NCI-H2081 treated with DMSO at 0.1 percent for 48 hours (cell line): ENCODE measurements around the gene LRRC1.

Experiments
- DNase-seq: peaks from one replicate; lab custom pipeline; 2025; lab: John Stamatoyannopoulos, UW

Gene LRRC1

DNA sequence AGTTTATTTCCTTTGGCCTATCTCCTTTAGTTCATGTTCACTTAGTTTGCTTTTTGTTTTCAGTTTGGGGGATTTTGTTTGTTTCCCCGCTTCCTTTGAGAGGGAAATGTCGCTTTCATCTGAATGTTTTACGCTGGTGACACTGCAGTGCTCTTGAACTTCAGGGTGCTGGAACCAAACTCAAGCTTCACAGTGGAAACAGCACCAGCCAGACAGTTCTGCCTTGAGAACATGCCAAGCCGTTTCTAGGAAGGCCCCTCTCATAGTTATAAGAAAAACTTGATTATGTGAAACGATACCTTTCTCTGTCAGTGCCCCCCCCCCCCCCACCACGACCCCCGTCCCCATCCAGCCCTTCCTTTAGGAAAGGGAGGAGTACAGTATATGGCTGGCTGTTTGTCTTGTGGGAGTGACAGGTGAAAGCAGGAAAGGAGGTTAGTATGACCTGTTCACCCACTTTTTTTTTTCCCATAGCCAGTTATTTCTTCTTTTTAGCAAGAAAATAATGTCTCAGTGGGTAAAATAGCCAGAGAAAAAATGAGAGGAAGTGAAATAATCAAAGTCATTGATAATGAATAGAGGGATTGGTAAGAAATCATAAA lies 130.1 kb downstream of the LRRC1 start:
- DNase-seq, result no peak

DNA sequence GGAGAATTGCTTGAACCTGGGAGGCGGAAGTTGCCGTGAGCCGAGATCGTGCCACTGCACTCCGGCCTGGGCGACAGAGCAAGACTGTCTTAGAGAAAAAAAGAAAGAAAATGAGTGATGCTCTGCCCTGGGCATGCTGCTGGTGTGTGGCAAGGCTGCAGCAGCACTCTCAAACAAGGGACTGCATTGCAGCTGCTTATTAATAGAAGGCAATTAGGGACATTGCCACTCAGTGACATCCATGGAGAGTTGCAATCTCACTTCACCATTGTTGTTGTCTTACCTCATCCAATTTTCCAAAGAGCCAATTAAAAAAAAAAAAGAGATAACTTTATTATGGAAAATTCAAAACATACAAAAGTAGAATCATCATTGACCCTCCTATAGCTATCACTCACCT lies 131.1 kb downstream of the LRRC1 start:
- no peak for DNase-seq

DNA sequence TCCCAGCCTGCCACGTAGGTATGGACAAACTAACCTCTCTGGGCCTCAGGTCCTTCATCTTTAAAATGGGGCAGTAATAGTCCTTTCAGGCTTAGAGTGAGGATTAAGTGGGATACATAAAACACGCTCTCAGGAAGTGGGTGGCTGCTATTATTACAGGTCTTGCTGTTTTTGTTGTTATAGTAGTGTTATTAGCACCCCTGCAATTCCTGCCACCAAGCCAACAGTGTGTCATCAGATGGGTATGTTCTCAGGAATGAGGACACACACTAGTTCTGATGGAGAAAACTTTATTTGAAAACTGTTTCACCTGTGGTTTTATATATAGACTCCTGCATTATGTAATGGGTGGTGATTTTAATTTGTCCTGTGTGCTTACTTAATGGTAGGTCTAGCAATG lies 131.7 kb downstream of the LRRC1 start:
- no peak for DNase-seq

GRCh38 chr6:53928641-53929040 lies 133.8 kb downstream of the LRRC1 start:
- no peak for DNase-seq

DNA sequence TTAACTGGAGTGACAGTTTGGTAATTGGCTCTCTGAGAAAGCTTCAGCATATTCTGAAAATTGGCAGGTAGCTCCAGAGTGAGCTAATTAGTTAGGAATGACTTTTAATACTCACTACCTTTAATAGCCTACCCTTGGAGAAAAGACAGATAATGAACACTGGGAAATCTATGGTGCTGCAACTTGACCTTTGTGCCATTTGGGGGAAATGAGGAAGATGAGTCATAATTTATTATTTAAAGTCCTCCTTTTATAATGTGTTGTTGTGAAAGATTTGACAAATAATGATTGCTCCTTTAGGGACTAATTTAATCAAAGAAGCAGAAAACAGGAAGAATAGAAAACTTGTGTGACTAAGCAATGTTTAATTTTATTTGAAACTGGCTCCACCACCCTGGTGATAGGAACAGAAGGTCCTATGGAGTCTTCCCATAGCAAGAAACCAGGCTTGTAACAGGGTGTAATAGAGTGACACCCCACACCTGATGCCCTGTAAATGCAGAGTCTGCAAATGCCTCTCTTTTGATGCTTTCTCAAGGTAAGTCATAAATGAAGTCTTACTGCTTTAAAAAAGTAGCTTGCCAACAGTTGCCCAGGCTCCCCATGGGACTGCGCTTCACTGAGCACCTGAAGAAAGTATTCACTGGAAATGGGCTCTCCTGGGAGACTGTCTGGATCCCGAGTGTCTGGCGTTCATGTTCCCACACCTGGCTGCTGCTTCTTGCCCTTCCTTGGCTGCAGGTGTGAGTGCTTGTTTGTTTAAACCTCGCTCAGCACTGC lies 134.4 kb downstream of the LRRC1 start:
- no peak for DNase-seq

DNA sequence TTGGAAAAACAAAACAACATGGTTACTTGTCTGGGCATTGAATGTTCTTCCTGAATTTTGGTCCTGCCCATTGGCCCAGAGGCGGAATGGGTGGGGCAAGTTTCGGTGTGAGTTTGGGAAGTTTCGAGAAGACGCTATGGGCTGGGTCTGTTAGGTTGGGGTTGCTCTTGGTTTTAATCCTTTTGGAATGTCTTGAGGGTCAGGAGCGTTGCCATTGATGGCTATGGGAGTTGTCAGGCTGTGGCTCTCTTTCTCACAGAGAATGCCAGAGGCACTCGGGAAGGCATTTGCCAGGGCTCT lies 135.0 kb downstream of the LRRC1 start:
- no peak for DNase-seq

DNA sequence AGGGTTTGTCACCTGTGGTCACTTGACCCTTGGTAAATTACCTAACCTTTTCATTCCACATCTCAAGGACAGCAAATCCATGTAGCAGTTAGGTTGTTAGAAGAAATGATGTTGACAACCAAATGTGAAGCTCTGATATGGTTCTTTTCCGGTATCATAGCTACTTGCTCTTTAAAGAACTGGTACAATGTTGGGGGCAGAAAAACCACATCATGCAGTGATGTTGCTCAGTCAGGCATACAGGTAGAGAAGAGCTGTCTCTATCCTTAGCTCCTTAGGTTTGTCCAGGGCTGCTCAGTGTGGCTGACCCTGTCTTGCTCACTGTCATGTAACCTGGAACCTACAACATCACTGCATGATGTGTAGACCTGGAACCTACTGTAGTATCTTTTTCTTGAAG lies 135.5 kb downstream of the LRRC1 start:
- DNase-seq, result no peak

DNA sequence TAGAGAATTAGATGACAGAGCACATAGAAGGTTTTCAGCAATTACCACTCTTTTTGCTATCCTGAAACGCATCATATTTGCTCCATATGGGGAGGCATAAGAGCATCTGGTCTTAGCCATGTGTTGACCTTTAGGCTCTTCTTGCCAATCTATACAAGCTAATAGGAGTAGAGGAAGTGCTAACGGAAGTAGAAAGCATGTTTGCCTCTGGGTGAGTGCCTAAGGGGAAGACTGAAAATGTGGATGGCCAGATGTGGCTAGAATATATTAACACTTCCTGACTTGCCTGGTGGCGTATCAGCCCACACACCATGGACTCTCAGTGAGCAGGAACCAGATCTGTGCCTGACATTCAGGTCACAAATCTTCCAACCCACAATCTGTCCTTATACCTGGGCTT lies 136.3 kb downstream of the LRRC1 start:
- no peak for DNase-seq

GRCh38 chr6:53932516-53932915 lies 137.7 kb downstream of the LRRC1 start:
- no peak for DNase-seq

DNA sequence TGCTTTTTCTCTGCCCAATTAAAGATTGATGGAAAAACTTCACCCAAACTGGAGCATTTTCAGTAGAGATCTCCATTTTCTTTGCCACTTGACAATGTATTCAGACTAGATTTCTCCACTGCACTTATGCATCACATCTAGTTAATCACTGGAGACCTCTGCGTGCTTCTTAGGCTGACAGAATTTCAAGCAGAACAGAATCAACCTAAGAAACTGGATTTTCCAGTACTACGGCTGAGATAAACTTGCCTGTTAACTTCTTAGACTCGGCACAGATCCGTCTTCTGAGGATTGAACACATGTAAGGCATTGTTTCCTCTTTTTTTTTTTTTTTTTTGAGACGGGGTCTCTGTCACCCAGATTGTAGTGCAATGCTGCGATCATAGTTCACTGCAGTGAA lies 139.2 kb downstream of the LRRC1 start:
- DNase-seq, result no peak

DNA sequence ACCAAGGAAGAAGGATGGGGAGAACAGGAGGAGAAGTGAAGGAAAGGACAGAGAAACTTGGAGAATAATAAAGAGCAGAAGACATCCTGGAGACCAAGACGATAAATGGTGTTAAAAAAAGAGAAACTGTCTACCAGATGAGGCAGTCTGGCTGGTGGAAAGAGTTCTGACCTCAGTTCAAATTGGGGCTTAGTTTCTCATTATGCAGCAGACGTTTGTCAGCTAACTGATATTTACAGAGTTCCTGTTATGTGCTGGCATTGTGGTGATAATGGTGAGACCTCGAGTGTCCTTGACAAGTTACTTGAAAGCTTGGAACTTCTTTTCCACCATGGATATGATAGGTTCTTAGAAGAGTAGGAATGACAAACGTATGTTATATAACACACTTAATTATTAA lies 142.7 kb downstream of the LRRC1 start:
- no peak for DNase-seq

GRCh38 chr6:53938810-53939209 lies 144.0 kb downstream of the LRRC1 start:
- DNase-seq, result no peak

DNA sequence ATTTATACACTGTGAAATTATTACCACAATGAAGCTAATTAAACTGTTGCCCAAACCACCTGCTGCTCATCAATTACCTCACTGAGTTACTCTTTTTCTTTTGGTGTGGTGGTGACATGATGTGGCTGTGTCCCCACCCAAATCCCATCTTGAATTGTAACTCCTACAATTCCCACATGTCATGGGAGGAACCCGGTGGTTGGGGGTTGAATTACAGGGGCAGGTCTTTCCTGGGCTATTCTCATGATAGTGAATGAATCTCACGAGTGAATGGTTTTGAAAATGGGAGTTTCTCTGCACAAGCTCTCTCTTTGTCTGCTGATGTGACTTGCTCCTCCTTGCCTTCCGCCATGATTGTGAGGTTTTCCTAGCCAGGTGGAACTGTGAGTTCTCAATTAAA lies 145.0 kb downstream of the LRRC1 start:
- DNase-seq, result no peak

GRCh38 chr6:53943395-53943794 lies 148.6 kb downstream of the LRRC1 start:
- no peak for DNase-seq

DNA sequence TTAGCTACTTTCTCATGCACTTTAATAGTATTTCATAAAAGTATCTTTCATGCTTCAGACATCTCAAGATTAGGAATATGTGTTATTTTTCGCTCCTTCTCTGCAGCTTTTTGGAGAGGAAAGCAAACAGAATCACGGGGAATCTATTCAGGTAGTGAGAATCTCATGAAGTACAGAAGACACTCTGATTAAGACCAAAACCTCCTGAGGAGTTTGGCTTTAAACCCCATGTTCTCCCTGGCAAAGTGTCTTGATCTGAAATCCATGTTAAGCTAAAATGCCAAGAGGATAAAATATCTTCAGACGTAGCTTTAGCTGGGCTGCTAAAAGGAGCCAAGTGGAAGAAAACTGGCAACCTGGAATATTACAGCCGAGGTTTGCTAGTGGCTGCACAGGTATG lies 149.3 kb downstream of the LRRC1 start:
- no peak for DNase-seq

- DNase-seq, result no peak
Measured at GRCh38 chr6:53944543-53944942, 149.7 kb downstream of the LRRC1 start.

GRCh38 chr6:53945765-53946407 lies 151.1 kb downstream of the LRRC1 start:
- DNase-seq, result no peak

DNA sequence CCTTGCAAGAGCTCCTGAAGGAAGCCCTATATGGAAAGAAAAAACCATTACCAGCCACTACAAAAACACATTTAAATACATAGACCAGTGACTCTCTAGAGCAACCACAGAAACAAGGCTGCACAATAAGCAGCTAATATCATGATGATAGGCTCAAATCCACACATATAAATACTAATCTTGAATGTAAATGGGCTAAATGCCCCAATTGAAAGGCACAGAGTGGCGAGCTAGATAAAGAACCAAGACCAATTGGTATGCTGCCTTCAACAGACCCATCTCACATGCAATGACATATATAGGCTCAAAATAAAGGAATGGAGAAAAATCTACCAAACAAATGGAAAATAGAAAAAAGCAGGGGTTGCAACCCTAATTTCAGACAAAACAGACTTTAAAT lies 153.0 kb downstream of the LRRC1 start:
- no peak for DNase-seq

GRCh38 chr6:53951383-53951782 lies 156.6 kb downstream of the LRRC1 start:
- DNase-seq, result no peak

DNA sequence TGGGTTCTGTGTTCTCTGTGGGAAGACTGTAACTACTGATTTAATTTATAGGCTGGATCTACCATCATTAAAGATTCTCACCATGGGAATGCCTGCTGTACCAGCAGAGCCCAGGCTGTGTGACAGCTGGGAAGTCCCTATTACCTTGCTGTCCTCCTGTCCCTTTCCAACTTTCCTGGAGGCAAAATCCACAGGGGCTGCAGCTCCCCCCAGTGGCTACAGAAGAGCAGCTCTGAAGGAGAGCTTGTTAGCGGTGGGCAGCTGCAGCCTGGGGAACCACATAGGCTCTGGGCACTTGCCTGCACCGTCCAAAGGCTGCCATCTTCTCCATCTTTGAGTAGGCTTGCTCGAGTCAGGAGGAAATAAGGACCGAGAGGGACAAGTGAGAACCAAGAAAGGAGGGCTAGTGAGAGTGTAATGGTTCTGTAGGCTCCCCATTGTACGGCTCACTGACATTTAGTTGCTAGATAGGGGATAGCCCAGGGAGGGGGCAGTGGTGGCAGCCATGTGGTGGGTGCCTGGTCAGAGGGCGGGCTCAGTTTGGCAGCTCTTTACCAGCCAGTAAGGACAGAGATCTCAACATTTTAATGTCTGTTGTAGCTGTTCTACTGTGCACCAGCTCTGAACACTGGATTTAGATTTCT lies 161.4 kb downstream of the LRRC1 start:
- peak; percentile 37 for DNase-seq

DNA sequence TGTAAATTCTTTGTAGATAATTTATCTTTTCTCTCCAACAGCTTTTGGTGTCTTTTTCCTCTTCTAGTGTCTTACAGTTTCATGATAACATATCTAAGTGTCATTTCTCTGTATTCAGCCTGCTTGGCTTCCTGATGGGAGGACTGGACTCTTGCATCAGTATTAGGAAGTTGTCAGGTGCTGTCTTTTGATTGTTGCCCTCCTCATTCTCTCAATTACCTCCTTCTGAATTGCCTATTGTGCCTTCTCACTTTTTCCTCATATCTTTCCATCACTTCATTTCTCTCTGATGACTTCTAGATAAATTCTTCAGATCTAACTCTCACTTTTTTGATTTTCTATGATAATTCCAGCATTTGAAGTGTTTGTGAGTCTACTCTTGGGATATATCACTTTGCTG lies 162.0 kb downstream of the LRRC1 start:
- DNase-seq, result no peak

- DNase-seq, result no peak
Measured at GRCh38 chr6:53959717-53960116, 164.9 kb downstream of the LRRC1 start.

GRCh38 chr6:53960311-53960710 lies 165.5 kb downstream of the LRRC1 start:
- no peak for DNase-seq
